Fibroblast of skin of right biceps (primary cell): Measurements from ENCODE around the gene AFG1L.
"Not testable (repeated sequence)": the region's sequence is repeated elsewhere in the genome, so short reads cannot be mapped to it uniquely, and the experiment has no call there.

Source experiments
- DNase-seq: peaks from one replicate; pipeline ENCODE4 v3.0.0-alpha.2; 2013

Gene AFG1L

GRCh38 chr6:108291091-108291490 lies 3.8 kb upstream of the AFG1L start:
- DNase-seq = no peak

- not testable (repeated sequence) for DNase-seq
Measured at GRCh38 chr6:108292561-108292960, 2.3 kb upstream of the AFG1L start.

- DNase-seq = no peak
Measured at GRCh38 chr6:108293527-108294296, 1.1 kb upstream of the AFG1L start.

DNA sequence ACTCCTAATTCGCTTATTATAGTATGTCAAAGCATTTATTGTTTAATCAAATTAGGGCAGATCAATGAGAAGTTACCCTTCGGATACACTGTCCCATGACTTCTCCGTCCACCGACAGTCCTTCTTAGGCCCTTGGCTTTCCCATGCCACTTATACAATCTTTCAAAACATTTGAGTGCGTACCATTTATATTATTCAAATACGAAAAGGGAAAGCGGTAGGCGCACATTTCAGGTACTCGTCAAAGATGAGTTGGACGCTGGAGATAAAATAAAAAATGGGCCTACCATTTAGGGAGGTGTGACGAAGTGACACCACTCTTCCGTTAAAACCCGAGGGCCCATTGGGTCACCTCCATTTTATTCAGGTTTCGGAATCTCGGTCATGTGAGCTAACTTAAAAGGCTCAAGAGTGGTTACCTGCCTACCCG lies 542 bp upstream of the AFG1L start:
- DNase-seq = no peak

- DNase-seq = no peak
Measured at GRCh38 chr6:108295676-108296075, 822 bp downstream of the AFG1L start.

GRCh38 chr6:108302386-108302785 lies 7.5 kb downstream of the AFG1L start:
- no peak for DNase-seq

DNA sequence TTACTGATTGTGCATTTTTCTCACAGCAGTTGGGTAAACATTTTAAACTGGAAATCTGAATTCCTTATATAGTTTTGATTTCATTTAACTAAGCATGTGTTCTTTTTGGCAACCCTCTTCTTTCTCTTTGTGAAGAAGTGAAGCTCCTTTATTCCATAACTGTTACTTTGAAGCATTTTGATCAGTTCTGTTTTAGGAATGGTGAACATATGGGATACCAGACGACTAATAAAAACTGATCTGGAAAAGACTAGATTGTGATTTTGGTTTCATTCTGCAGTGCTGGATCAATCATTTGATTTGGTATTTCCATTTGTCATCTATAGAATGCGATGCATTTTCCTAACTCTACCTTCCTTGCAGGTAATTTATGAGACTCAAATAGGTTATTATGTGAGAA lies 9.8 kb downstream of the AFG1L start:
- DNase-seq = no peak

DNA sequence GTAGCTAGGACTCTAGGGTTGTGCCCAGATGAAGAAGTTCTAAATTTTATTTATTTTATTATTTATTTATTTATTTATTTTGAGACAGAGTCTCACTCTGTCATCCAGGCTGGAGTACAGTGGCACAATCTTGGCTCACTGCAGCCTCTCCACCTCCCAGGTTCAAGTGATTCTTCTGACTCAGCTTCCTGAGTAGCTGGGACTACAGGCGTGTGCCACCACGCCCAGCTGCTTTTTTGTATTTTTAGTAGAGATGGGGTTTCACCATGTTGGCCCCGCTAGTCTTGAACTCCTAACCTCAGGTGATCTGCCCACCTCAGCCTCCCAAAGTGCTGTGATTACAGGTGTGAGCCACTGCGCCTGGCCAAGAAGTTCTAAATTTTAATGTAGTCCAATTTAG lies 13.8 kb downstream of the AFG1L start:
- DNase-seq = not testable (repeated sequence)

DNA sequence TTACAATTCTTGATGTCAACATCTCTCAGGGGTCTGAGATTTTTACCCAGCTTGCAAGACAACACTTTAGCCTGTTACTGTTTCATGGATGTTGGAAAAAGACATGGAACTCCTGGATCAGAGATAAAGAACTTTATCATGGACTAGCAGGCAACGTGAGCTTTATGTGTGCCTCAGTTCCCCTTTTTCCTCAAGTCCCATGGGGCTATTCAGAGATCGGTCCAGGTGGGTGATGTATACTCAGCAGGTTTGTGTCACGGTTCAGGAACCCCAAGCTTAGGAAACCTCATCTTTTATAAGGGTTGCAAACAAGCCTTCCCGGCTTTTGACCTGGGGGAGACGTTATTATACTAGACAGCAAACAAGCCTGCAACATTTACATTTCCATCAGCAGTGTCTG lies 15.0 kb downstream of the AFG1L start:
- no peak for DNase-seq

DNA sequence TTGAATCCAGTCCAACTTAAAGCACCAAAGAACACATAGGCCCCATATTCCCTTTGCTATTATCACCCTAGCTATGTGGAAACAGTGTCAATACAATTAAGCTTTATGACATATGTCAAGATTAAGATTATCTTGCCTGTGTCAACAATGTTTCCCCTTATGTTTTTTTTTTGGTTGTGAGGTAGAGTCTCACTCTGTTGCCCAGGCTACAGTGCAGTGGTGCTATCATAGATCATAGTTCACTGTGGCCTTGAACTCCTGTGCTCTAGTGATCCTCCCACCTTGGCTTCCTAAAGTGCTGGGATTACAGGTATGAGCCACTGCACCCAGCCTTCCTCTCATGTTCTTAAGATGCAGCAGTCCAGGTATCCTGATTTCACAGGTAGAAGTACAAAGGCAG lies 17.8 kb downstream of the AFG1L start:
- DNase-seq = no peak

DNA sequence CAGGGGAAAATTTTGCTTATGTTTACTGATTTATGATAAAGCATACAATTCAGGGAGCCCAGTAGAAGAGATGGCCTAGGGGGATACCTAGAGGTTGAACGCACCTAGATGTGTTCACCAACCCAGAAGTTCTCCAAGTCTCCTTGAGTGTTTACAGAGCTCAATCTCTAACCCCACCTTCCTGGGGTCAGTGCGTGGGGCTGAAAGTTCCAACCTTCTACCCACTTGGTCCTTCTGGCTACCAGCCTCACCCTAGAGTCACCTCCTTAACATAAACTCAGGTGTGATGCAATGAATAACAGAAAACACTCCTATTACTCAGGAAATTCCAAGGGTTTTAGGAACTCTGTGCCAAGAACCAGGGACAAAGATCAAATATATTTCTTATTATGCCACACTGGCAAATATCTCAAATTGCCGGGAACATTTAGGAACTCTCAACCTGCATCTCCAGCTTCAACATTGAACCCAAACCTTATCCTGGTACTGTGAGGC lies 26.4 kb downstream of the AFG1L start:
- no peak for DNase-seq

DNA sequence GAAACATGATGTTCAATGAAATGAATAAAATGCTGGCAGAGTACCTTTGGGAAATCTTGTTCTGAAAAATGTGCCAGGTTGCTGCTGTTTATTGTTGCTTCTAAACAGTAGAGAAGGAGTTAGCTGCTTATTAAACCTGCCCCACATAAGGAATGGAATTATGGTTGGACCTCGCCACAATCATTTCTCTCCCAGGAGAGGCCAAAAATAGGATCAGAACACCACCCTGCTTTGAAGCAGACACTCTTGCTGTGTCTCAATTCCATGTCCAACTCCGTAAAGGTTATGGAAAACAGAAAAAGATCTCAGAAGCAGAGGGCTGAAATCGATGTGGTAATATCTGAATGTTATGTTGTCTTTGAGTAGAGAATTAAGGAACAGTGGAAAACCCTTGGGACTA lies 27.9 kb downstream of the AFG1L start:
- no peak for DNase-seq

DNA sequence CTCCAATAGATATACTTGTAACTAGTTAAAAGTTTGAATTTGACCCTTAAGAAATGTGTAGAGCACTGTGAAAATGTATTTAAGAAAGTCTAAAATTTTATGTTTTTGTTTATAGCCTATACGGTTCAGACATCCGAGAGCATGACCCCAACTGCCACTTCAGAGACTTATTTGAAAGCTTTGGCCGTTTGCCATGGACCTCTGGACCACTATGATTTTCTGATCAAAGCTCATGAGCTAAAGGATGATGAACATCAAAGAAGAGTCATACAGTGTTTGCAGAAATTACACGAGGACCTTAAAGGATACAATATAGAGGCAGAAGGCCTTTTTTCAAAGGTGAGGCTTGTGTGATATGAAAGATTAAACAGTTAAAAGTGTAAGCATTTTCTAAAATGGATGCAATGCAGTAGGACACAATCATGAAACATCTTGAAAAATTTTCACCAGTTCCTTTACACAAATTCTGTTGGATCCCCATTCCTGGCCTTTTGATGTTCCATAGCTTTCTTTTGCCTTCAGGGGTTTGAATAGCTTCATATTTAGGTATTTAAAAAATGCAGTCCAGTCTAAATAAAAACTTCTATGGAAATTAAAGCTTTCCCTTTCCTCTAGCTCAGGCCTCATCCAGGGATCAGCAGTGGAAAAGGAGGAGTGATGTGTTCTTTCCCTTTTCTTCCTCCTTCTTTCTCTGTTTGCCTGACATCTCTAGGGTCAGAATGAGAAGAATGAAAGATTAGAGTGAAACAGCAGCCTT lies 29.0 kb downstream of the AFG1L start:
- no peak for DNase-seq

DNA sequence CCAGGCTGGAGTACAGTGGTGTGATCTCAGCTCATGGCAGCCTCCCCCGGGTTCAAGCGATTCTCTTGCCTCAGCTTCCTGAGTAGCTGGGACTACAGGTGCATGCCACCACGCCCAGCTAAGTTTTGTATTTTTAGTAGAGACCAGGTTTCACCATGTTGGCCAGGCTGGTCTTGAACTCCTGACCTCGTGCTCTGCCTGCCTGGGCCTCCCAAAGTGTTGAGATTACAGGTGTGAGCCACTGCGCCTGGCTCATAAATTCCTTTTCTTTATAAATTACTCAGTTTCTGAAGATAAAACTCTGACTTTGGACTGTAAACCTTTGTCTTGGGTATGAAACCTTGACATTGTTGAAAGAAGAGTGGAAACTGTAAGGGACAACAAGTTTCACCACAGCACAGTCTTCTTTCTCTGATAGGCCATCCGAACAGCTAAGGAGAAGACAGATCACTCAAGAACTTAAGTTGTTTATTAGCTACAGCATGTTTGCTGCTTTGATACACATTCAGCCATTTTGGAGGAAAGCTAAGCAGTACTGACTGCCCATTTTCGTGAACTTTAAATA lies 35.4 kb downstream of the AFG1L start:
- DNase-seq = not testable (repeated sequence)

GRCh38 chr6:108330806-108331205 lies 36.0 kb downstream of the AFG1L start:
- no peak for DNase-seq

DNA sequence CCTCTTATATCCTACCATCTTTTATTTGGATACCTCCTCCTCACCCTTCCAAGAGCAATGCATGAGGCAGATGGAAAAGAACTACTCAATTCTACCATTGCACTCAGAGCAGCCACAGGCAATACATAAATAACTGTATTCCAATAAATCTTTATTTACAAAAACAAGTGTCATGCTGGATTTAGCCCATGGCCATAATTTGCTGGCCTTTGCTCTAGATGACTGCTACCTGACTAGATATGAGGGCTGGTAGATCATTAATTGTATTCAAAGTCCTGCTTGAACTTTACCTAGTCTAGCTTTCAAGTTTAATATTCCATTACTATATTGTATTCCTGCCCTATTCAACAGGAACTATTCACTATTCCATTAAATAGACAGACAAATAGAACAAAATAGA lies 37.1 kb downstream of the AFG1L start:
- DNase-seq = no peak

DNA sequence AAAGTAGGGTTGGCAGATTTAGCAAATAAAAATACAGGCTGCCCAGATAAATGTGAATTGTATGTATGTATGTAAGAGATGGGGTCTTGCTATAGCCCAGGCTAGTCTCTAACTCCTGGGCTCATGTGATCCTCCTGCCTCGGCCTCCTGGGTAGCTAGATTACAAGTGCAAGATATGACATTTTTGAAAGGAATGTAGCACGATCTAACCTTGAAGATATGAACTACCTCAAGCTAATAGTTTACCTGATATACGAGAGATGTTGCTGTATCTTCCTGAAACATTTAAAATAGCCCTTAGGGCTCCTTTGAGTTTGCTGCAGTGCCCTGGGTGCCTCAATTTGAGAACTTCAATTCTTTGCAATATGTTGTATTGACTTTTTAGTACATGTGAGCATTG lies 42.1 kb downstream of the AFG1L start:
- no peak for DNase-seq

DNA sequence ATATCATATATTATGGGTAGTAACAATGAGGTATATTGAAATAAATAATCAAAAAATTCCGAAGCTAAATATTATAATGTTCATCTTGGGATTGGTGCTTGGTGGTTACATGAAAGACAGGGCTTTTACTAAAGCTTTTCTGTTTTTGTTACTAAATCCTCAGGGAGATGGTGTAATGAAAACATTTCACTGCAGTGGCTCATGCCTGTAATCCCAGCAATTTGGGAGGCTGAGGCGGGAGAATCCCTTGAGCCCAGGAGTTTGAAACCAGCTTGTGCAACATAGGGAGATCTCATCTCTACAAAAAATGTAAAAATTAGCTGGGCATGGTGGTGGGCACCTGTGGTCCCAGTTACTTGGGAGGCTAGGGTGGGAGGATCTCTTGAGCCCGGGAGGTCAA lies 42.9 kb downstream of the AFG1L start:
- DNase-seq = peak; percentile 4

- no peak for DNase-seq
Measured at GRCh38 chr6:108341372-108341771, 46.5 kb downstream of the AFG1L start.

- DNase-seq = no peak
Measured at GRCh38 chr6:108343894-108344293, 49.0 kb downstream of the AFG1L start.

- no peak for DNase-seq
Measured at GRCh38 chr6:108348655-108349349, 53.9 kb downstream of the AFG1L start.

DNA sequence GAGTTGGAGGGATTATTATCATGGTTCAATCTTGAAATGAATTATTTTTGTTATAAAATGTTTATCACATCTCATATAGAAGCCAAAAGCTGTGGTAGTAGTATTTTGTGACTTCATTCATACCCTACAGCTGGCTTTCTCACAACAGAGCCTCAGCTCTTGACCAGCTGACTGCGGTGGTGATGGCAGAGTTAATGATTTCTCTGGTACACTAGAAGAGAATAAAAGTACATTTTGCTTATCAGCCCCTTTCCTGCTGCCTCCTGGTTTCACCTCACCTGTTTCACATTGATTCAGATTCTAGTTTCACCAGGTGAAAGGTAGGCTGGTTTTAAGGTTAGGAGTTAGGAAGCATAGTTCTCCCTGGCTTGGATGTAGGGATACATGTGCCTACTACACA lies 55.7 kb downstream of the AFG1L start:
- no peak for DNase-seq

GRCh38 chr6:108353853-108354252 lies 59.0 kb downstream of the AFG1L start:
- peak; percentile 30 for DNase-seq
